KG1 (cell line): Measurements from ENCODE around the gene UGT1A9.

Experiments used
- DNase-seq: peaks from one replicate; lab custom pipeline; 2025; lab: John Stamatoyannopoulos, UW

Gene UGT1A9

DNA sequence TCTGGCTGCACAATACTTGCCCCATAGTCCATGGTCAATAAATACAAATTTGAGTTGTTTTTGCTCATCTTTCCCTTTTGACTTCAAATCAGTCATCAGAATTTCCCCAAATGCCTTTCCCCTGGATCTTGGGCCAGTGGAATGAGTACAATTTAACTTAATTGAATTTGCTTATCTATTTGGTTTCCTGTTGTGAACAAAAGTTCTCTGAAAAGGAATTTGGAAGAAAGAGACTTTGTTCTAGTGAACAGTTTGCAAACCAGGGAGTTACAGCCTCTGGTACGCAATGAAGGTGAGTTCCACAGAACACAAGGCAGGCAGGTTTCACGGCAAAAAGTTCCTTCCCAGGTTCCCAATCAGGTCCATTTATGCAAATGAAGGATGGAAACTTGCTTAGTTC lies 87.2 kb downstream of the UGT1A9 start:
- no peak for DNase-seq

DNA sequence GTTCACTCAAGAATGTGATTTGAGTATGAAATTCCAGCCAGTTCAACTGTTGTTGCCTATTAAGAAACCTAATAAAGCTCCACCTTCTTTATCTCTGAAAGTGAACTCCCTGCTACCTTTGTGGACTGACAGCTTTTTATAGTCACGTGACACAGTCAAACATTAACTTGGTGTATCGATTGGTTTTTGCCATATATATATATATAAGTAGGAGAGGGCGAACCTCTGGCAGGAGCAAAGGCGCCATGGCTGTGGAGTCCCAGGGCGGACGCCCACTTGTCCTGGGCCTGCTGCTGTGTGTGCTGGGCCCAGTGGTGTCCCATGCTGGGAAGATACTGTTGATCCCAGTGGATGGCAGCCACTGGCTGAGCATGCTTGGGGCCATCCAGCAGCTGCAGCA lies 88.3 kb downstream of the UGT1A9 start, which contains the start of gene UGT1A1:
UGT1A1 (plus strand) TSS at position 228 of the 400 bp plus-strand sequence; CDS start at position 246, 18 bp downstream.
- DNase-seq = no peak

DNA sequence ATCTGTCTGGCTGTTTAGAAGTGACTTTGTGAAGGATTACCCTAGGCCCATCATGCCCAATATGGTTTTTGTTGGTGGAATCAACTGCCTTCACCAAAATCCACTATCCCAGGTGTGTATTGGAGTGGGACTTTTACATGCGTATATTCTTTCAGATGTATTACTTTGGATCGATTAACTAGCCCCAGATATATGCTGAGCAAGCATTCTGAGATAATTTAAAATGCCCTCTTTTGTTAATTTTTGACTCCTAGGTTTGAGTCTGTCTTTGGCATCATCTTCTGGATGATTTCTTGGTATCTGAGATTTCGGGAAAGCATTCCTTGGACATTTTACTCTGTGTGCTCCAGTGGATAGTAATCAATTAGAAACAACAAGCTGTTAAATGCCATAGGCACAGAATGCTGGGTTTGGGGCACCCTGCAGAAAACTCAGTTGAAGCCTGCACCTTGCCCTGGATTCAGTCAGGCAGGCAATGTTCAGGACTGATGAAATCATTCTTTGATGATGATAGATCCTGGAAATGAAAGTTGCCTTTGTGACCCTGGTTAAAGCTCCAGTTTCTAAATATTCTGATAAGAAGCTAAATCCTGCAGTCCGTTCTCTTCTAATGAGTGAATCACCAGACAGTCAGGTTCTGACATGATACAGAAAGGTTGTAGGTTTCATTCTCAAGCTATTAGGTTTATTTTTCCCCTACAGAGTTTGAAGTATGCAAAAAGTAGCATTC lies 89.5 kb downstream of the UGT1A9 start:
- DNase-seq = no peak

- no peak for DNase-seq
These were observed 92.6 kb downstream of the UGT1A9 start for GRCh38 chr2:233764264-233764663.

DNA sequence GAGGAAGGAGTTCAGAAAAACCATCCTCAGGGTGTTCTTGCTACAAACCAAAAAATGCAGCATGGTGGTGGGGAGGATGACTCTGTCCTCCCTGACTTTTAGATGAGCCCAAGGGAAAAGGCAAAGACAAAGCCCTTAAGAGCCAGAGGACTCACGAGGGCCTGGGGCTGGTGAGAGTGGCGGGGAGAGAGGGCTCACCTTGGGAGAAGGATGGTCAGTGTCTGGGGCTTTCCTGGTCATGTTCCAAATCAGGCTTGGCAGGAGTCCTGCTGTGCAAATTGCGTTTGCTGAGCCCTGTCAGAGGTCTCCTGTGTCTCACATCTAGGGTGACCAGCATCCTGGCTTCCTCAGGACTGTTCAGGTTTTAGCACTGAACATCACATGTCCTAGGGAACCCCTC lies 93.1 kb downstream of the UGT1A9 start:
- DNase-seq = no peak

GRCh38 chr2:233766416-233766815 lies 94.7 kb downstream of the UGT1A9 start:
- DNase-seq = no peak

DNA sequence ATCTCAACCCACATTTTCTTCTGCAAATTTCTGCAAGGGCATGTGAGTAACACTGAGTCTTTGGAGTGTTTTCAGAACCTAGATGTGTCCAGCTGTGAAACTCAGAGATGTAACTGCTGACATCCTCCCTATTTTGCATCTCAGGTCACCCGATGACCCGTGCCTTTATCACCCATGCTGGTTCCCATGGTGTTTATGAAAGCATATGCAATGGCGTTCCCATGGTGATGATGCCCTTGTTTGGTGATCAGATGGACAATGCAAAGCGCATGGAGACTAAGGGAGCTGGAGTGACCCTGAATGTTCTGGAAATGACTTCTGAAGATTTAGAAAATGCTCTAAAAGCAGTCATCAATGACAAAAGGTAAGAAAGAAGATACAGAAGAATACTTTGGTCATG lies 96.4 kb downstream of the UGT1A9 start:
- DNase-seq = no peak

- DNase-seq = no peak
These were observed 97.6 kb downstream of the UGT1A9 start for GRCh38 chr2:233769260-233769659.

DNA sequence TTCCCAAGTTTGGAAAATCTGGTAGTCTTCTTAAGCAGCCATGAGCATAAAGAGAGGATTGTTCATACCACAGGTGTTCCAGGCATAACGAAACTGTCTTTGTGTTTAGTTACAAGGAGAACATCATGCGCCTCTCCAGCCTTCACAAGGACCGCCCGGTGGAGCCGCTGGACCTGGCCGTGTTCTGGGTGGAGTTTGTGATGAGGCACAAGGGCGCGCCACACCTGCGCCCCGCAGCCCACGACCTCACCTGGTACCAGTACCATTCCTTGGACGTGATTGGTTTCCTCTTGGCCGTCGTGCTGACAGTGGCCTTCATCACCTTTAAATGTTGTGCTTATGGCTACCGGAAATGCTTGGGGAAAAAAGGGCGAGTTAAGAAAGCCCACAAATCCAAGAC lies 100.5 kb downstream of the UGT1A9 start:
- DNase-seq = no peak

- no peak for DNase-seq
These were observed 100.9 kb downstream of the UGT1A9 start for GRCh38 chr2:233772583-233772982.

DNA sequence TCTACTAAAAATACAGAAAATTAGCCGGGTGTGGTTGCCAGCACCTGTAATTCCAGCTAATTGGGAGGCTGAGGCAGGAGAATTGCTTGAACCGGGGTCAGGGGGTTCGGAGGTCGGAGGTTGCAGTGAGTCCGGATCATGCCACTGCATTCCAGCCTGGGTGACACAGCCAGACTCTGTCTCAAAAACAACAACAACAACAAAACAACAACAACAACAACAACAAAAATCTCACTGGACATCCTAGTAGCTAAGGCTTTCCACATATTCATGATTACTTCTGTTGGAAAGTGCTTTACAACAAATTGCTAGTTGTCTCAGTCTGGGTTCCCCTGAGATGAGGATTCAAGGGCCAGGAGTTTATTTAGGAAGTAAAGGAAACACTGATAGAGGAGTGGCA lies 102.2 kb downstream of the UGT1A9 start:
- no peak for DNase-seq

DNA sequence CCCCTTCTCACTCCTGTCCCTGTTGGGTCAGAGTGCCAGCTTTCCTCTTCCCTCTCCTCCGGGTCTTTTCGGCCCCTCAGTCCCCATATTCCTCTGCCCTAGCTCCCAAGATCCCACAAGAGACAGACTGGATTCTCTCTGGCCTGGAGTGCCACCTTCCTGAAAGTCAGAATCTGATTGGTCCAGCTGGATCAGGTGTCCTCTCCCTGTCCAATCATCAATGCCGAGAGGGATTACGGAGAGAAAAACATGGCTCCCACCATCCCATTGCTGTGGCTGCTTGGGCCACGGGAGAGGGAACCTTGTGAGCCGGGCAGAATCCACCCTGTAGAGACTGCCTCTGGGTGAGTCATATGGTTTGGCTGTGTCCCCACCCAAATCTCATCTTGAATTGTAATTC lies 103.7 kb downstream of the UGT1A9 start:
- no peak for DNase-seq

DNA sequence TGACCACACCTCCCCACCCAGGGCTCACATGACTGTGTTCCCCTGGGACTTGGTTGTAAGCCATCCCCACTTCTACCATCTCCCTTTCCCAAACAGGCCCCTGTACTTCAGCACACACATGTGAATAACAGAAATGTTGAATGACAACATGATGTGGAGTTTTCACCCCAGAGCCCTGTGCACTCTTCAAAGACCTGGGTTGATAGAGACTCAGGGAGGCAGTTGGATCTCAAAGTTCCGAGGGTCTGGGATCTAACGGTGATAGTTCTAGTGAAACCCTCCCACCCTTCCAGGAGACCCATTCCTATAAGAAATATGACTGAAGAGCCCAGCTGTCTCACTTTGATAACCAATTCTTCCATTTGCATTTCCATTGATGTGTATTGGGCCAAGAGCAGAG lies 106.3 kb downstream of the UGT1A9 start, which contains the start of gene MROH2A:
MROH2A (plus strand) TSS at position 301 of the 400 bp plus-strand sequence. CDS start 1,029 bp downstream, outside the sequence.
- no peak for DNase-seq

DNA sequence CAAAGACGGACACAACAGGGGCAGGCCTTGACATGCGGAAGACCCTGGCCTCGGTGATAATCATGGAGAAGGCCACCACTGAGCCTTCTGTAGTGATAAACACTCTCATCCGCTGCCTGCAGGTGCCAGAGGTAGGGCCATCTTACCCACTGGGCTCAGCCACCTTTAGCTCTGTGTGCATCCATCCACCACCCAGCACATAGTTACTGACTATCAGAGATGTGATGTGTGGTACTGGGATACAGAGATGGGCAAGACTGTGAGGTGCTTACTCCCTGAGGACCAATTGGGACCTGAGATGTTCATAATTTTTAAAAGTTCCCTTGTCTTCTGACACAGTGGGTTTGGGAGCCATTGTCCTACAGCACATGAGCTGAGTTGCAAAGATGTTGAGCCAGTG lies 108.0 kb downstream of the UGT1A9 start:
- no peak for DNase-seq

DNA sequence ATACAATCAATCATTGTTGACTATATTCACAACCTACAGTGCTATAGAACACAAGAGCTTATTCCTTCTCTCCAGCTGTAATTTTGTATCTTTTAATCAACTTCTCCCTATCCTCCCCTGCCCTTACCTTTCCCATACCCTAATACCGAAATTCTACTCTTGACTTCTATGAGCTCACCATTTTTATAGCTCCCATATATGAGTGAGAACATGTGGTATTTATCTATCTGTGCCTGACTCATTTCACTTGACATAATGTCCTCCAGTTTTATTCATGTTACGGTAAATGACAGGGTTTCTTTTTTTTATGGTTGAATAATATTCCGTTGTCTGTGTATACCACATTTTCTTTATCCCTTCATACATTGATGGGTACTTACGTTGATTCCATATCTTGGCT lies 109.1 kb downstream of the UGT1A9 start:
- DNase-seq = no peak

GRCh38 chr2:233789554-233789953 lies 117.9 kb downstream of the UGT1A9 start:
- DNase-seq = no peak

- DNase-seq = no peak
These were observed 119.6 kb downstream of the UGT1A9 start for GRCh38 chr2:233791151-233791882.

- no peak for DNase-seq
These were observed 120.2 kb downstream of the UGT1A9 start for GRCh38 chr2:233791883-233792329.

DNA sequence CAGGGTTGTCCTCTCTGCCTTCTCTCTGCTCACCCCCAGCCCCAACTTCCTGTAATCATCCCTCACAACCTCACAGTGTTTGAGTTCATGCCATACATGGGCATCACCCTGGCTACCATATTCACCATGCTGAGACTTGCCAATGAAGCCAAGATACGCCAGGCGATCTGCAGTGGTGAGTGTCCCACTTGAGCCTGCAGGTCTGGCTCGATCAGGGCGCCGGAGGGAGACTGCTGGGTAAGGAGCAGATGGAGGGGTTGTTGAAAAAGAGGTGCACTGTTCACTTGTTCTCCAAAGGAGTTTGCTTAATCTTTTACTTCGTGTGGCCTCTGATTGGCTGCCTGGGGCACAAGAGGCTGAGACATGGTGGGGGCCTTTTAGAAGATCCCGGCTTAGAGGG lies 121.0 kb downstream of the UGT1A9 start:
- no peak for DNase-seq

DNA sequence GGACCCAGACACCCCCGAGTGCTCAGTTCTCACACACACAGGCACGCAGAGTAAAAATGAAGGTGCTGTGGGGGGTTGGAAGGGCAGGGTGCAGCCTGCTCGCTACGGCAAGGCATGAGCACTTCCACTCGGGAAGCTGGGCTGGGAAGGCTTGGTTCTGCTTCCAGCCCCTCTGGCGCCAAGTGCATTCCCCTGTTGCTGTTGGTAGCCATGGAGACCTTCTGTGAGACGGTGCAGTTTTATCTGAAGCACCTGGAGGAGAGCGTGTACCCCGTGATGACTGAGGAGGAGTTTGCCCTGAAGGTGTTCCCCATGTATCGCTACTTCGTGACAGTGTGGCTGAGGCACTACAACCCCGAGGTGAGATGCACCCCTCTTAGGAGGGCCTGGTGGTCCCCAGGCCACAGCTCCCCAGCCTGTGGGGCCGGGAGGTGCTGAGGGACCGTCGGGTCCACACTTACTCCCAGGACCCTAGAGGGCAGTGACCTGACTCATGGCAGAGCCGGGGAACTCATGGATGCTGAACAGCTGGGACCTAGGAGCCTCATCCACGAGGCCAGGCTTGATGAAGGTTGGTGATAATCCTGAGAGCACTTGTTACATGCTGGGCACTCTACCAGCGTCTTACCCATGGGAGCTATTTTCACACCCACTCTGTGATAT lies 121.9 kb downstream of the UGT1A9 start:
- no peak for DNase-seq

DNA sequence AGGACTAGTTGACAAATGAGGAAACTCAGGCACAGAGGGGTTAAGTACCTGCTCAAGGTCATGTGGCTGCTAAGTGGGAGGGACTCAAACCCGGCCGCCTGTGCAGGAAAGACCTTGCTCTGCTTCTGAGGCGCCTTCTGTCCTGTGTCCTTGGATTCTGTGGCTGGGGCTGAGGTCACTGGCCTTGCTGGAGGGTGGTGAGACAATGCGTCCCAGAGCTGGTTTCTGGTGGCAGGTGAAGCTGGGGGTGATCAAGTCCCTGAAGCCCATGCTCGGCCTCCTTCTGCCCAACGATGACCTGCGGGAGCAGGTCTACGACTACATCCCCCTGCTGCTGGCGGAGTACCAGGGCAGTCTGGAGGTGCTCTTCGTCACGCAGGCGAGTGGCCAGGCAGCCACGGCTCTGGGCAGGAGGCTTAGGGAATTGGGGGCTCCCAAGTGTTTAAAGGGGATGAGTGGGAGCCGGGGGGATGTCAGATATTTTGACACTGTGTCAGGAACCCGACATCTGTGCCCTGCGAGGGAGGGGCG lies 122.5 kb downstream of the UGT1A9 start:
- no peak for DNase-seq

- no peak for DNase-seq
These were observed 124.1 kb downstream of the UGT1A9 start for GRCh38 chr2:233795735-233796171.
